Karpas-422 (cell line): ENCODE data around the gene SPTBN4. TPM values are rescaled to one million over a fixed set of nuclear protein-coding genes. Genes with fewer than 3 reads are reported as not detected.
"Not testable (repeated sequence)": the region's sequence is repeated elsewhere in the genome, so short reads cannot be mapped to it uniquely, and the experiment has no call there.

Experiments used
- DNase-seq: peaks from one replicate; pipeline ENCODE4 v3.0.0-alpha.2; 2015
- H2AFZ ChIP-seq: fragments of 200-600 bp; sonication (generic); 2 replicates; pipeline ENCODE4 v1.6.1; 2014; ENCODE audit warnings: antibody characterized with exemption, low read length, mixed read lengths
- H3K27ac ChIP-seq: fragments of 200-600 bp; sonication (generic); 2 replicates; pipeline ENCODE4 v1.5.1; 2014; ENCODE audit warnings: mild to moderate bottlenecking, low read length, moderate library complexity
- H3K27me3 ChIP-seq: fragments of 200-600 bp; sonication (generic); 2 replicates; pipeline ENCODE4 v1.6.1; 2014; ENCODE audit warnings: low read length, mixed read lengths
- H3K36me3 ChIP-seq: fragments of 200-600 bp; sonication (generic); 2 replicates; pipeline ENCODE4 v1.6.1; 2014; ENCODE audit warnings: low read length, mixed read lengths; ENCODE audit not compliant: insufficient read depth
- H3K4me1 ChIP-seq: fragments of 200-600 bp; sonication (generic); 2 replicates; pipeline ENCODE4 v1.6.1; 2014; ENCODE audit warnings: mild to moderate bottlenecking, low read length, mixed read lengths
- H3K4me2 ChIP-seq: fragments of 200-600 bp; sonication (generic); 2 replicates; pipeline ENCODE4 v1.6.1; 2014; ENCODE audit warnings: low read length, low read depth, mild to moderate bottlenecking; ENCODE audit not compliant: poor library complexity, severe bottlenecking
- H3K4me3 ChIP-seq: fragments of 200-600 bp; sonication (generic); 2 replicates; pipeline ENCODE4 v1.5.1; 2014; ENCODE audit warnings: mild to moderate bottlenecking, antibody characterized with exemption, low read length, mixed read lengths
- H3K79me2 ChIP-seq: fragments of 200-600 bp; sonication (generic); 2 replicates; pipeline ENCODE4 v1.6.1; 2014; ENCODE audit warnings: mild to moderate bottlenecking, low read length, mixed read lengths
- H3K9ac ChIP-seq: fragments of 200-600 bp; sonication (generic); 2 replicates; pipeline ENCODE4 v1.6.0; 2014; ENCODE audit warnings: low read length
- H3K9me2 ChIP-seq: fragments of 200-600 bp; sonication (generic), shearing (Covaris generic); replicated peaks from 2 replicates; pipeline ENCODE4 v1.6.0; 2014; ENCODE audit warnings: mild to moderate bottlenecking, low read length, moderate library complexity; ENCODE audit not compliant: insufficient read depth
- H3K9me3 ChIP-seq: fragments of 300-700, 200-600 bp; sonication (generic); 2 replicates; pipeline ENCODE4 v1.6.1; 2014; ENCODE audit warnings: low read length, mixed read lengths
- H4K20me1 ChIP-seq: fragments of 200-600 bp; sonication (generic); 2 replicates; pipeline ENCODE4 v1.6.1; 2014; ENCODE audit warnings: mild to moderate bottlenecking, antibody characterized with exemption, low read length, low read depth; ENCODE audit not compliant: insufficient read depth
- total RNA-seq: library from RNA; depleted of rRNA; stranded (reverse); fragments of >200 nt; shearing (Covaris generic); gene quantifications from 2 replicates; pipeline ENCODE4 v1.2.3, GENCODE V29; 2014; ENCODE audit warnings: low replicate concordance

SPTBN4 gene
- total RNA-seq, 1 experiment from 2014 or later = 1.0 TPM

GRCh38 chr19:40453943-40454342, 12.9 kb upstream of the SPTBN4 start:
- H3K79me2 ChIP-seq, DNase-seq, H3K27ac ChIP-seq: not testable (repeated sequence)

GRCh38 chr19:40457048-40457447, 9.8 kb upstream of the SPTBN4 start:
- no peak for DNase-seq
- no peak overlapping the region for H2AFZ ChIP-seq
- no peaks in the 10 kb centered on the region for H3K36me3 ChIP-seq
- H3K9me2 ChIP-seq = no peaks in the 10 kb centered on the region
- H3K4me2 ChIP-seq = no peak overlapping the region
- H3K4me3 ChIP-seq = no peak overlapping the region
- no peaks in the 10 kb centered on the region for H4K20me1 ChIP-seq
- no peak overlapping the region for H3K9ac ChIP-seq
- no peaks in the 10 kb centered on the region for H3K9me3 ChIP-seq
- H3K4me1 ChIP-seq = no peaks in the 10 kb centered on the region; the same call in 1 of the 2 replicates
- no peak overlapping the region for H3K27ac ChIP-seq
- H3K27me3 ChIP-seq = no peaks in the 10 kb centered on the region
- no peaks in the 10 kb centered on the region for H3K79me2 ChIP-seq

More at GRCh38 chr19:40453943-40454342, 12.9 kb upstream of the SPTBN4 start:
- H3K36me3 ChIP-seq, H3K27me3 ChIP-seq, H2AFZ ChIP-seq, H3K9ac ChIP-seq, H3K9me3 ChIP-seq, H3K4me2 ChIP-seq, H3K9me2 ChIP-seq, H3K4me3 ChIP-seq, H4K20me1 ChIP-seq, H3K4me1 ChIP-seq: not testable (repeated sequence)

- DNase-seq = no peak
- Histone ChIP-seq H3K4me1 (no peaks in the 10 kb centered on the region; the same call in 1 of the 2 replicates), H2AFZ (no peak overlapping the region), H3K9me3 (no peaks in the 10 kb centered on the region), H3K27ac (no peak overlapping the region), H3K9ac (no peak overlapping the region), H3K9me2 (no peaks in the 10 kb centered on the region), H3K4me3 (no peak overlapping the region), H3K27me3 (no peaks in the 10 kb centered on the region), H3K79me2 (no peaks in the 10 kb centered on the region), H4K20me1 (no peaks in the 10 kb centered on the region), H3K36me3 (no peaks in the 10 kb centered on the region), H3K4me2 (no peak overlapping the region)
Observed at GRCh38 chr19:40457953-40458596, 8.7 kb upstream of the SPTBN4 start.

GRCh38 chr19:40458597-40458974, 8.2 kb upstream of the SPTBN4 start:
- Histone ChIP-seq H3K27ac (no peak overlapping the region), H3K4me2 (no peak overlapping the region), H3K4me1 (no peaks in the 10 kb centered on the region; the same call in 1 of the 2 replicates), H3K27me3 (no peaks in the 10 kb centered on the region), H4K20me1 (no peaks in the 10 kb centered on the region), H3K4me3 (no peak overlapping the region), H2AFZ (no peak overlapping the region), H3K36me3 (no peaks in the 10 kb centered on the region), H3K9ac (no peak overlapping the region), H3K9me2 (no peaks in the 10 kb centered on the region), H3K9me3 (no peaks in the 10 kb centered on the region), H3K79me2 (no peaks in the 10 kb centered on the region)
- no peak for DNase-seq

GRCh38 chr19:40460185-40460584, 6.6 kb upstream of the SPTBN4 start:
- Histone ChIP-seq H3K27me3 (no peaks in the 10 kb centered on the region), H2AFZ (no peak overlapping the region), H3K9me2 (no peaks in the 10 kb centered on the region), H3K9ac (no peak overlapping the region), H4K20me1 (no peaks in the 10 kb centered on the region), H3K4me3 (no peak overlapping the region), H3K79me2 (no peaks in the 10 kb centered on the region), H3K4me2 (no peak overlapping the region), H3K36me3 (no peaks in the 10 kb centered on the region), H3K9me3 (no peaks in the 10 kb centered on the region), H3K4me1 (peaks cover 2% of the 10 kb centered on the region), H3K27ac (no peak overlapping the region)
- DNase-seq = no peak

GRCh38 chr19:40461669-40462221, 5.1 kb upstream of the SPTBN4 start:
- peak; percentile 61 for DNase-seq
- no peaks in the 10 kb centered on the region for H3K9me3 ChIP-seq
- no peak overlapping the region for H3K4me3 ChIP-seq
- no peak overlapping the region for H2AFZ ChIP-seq
- peaks cover 12% of the 10 kb centered on the region for H3K4me1 ChIP-seq
- no peak overlapping the region for H3K9ac ChIP-seq
- no peaks in the 10 kb centered on the region for H3K36me3 ChIP-seq
- no peaks in the 10 kb centered on the region for H4K20me1 ChIP-seq
- no peaks in the 10 kb centered on the region for H3K79me2 ChIP-seq
- no peaks in the 10 kb centered on the region for H3K27me3 ChIP-seq
- H3K9me2 ChIP-seq = no peaks in the 10 kb centered on the region
- H3K4me2 ChIP-seq = no peak overlapping the region
- no peak overlapping the region for H3K27ac ChIP-seq

- not testable (repeated sequence) for H3K9me2 ChIP-seq, H3K27me3 ChIP-seq, H3K79me2 ChIP-seq, H3K27ac ChIP-seq, H3K9ac ChIP-seq, H4K20me1 ChIP-seq, H3K4me2 ChIP-seq, H3K36me3 ChIP-seq, H3K4me3 ChIP-seq, H3K9me3 ChIP-seq, H2AFZ ChIP-seq
- H3K4me1 ChIP-seq = peaks cover 12% of the 10 kb centered on the region
- DNase-seq = peak; percentile 21
Observed at GRCh38 chr19:40463587-40464037, 3.2 kb upstream of the SPTBN4 start.

GRCh38 chr19:40464059-40465024, 2.5 kb upstream of the SPTBN4 start:
- Histone ChIP-seq H2AFZ (no peak overlapping the region), H3K27me3 (no peaks in the 10 kb centered on the region), H3K9me3 (no peaks in the 10 kb centered on the region), H3K9ac (no peak overlapping the region), H3K4me3 (no peak overlapping the region), H3K27ac (no peak overlapping the region), H3K79me2 (no peaks in the 10 kb centered on the region), H4K20me1 (no peaks in the 10 kb centered on the region), H3K36me3 (no peaks in the 10 kb centered on the region), H3K4me1 (peaks cover 12% of the 10 kb centered on the region), H3K4me2 (no peak overlapping the region), H3K9me2 (no peaks in the 10 kb centered on the region)
- peak; percentile 90 for DNase-seq
